Activated naive CD8-positive, alpha-beta T cell (primary cell): ENCODE measurements around the gene PRXL2A.

Experiments
- H3K27ac Mint-ChIP-seq: one replicate; pipeline ENCODE4 v1.8.0; 2021; ENCODE audit warnings: mixed read lengths
- H3K27me3 Mint-ChIP-seq: one replicate; pipeline ENCODE4 v1.8.0; 2021; ENCODE audit warnings: mixed read lengths
- H3K36me3 Mint-ChIP-seq: one replicate; pipeline ENCODE4 v1.8.0; 2021; ENCODE audit warnings: mixed read lengths
- H3K4me1 Mint-ChIP-seq: one replicate; pipeline ENCODE4 v1.8.0; 2021; ENCODE audit warnings: low read depth, mixed read lengths
- H3K4me3 Mint-ChIP-seq: one replicate; pipeline ENCODE4 v1.8.0; 2021; ENCODE audit warnings: mild to moderate bottlenecking, mixed read lengths
- H3K9me3 Mint-ChIP-seq: one replicate; pipeline ENCODE4 v1.8.0; 2021; ENCODE audit warnings: low read depth, mixed read lengths

Gene PRXL2A

GRCh38 chr10:80484243-80484642 lies 75.9 kb downstream of the PRXL2A start:
- Mint-ChIP-seq H3K4me1 (peaks cover 84% of the 10 kb centered on the region), H3K27ac (peak overlapping the region; percentile 90), H3K4me3 (peak overlapping the region; percentile 71), H3K36me3 (peaks cover 10% of the 10 kb centered on the region), H3K27me3 (no peaks in the 10 kb centered on the region), H3K9me3 (no peaks in the 10 kb centered on the region)

GRCh38 chr10:80484676-80485075 lies 76.3 kb downstream of the PRXL2A start:
- Mint-ChIP-seq H3K36me3 (peaks cover 13% of the 10 kb centered on the region), H3K4me3 (peak overlapping the region; percentile 71), H3K27me3 (no peaks in the 10 kb centered on the region), H3K27ac (peak overlapping the region; percentile 90), H3K4me1 (peaks cover 88% of the 10 kb centered on the region), H3K9me3 (no peaks in the 10 kb centered on the region)

GRCh38 chr10:80485076-80485945 lies 77.0 kb downstream of the PRXL2A start:
- peak overlapping the region; percentile 90 for H3K27ac Mint-ChIP-seq
- no peaks in the 10 kb centered on the region for H3K9me3 Mint-ChIP-seq
- peaks cover 17% of the 10 kb centered on the region for H3K36me3 Mint-ChIP-seq
- H3K27me3 Mint-ChIP-seq, result no peaks in the 10 kb centered on the region
- peaks cover 92% of the 10 kb centered on the region for H3K4me1 Mint-ChIP-seq
- H3K4me3 Mint-ChIP-seq, result peak overlapping the region; percentile 71

- Mint-ChIP-seq H3K9me3 (no peaks in the 10 kb centered on the region), H3K27me3 (no peaks in the 10 kb centered on the region), H3K4me1 (peaks cover 95% of the 10 kb centered on the region), H3K36me3 (peaks cover 22% of the 10 kb centered on the region), H3K4me3 (peak overlapping the region; percentile 71), H3K27ac (peak overlapping the region; percentile 90)
Measured at GRCh38 chr10:80485946-80486764, 77.8 kb downstream of the PRXL2A start.
